Ascending aorta (tissue), 2 donors: ENCODE results near the gene AKAP6. TPM values are rescaled to one million over a fixed set of nuclear protein-coding genes. Genes with fewer than 3 reads are reported as not detected.
"Not testable (repeated sequence)": the region's sequence is repeated elsewhere in the genome, so short reads cannot be mapped to it uniquely, and the experiment has no call there.

Experiments used
- DNase-seq, 2 donors: peaks; one replicate each; pipeline ENCODE4 v3.0.0-alpha.2; 2019; ENCODE audit warnings: low spot score in 2 of 2
- H3K27ac ChIP-seq, 2 donors: fragments of 200-600 bp; sonication (generic); one replicate each; pipeline ENCODE4 v1.5.1; 2016 to 2017; ENCODE audit warnings: mild to moderate bottlenecking in 1 of 2
- H3K27me3 ChIP-seq: fragments of 200-600 bp; sonication (generic); one replicate; pipeline ENCODE4 v1.5.1; 2017
- H3K36me3 ChIP-seq, 2 donors: fragments of 200-600 bp; sonication (generic); one replicate each; pipeline ENCODE4 v1.5.1; 2016
- H3K4me1 ChIP-seq, 2 donors: fragments of 200-600 bp; sonication (generic); one replicate each; pipeline ENCODE4 v1.5.1; 2016 to 2017; ENCODE audit warnings: mild to moderate bottlenecking in 1 of 2
- H3K4me3 ChIP-seq, 2 donors: fragments of 200-600 bp; sonication (generic); one replicate each; pipeline ENCODE4 v1.5.1; 2016 to 2017; ENCODE audit warnings: mild to moderate bottlenecking in 1 of 2
- H3K9me3 ChIP-seq, 2 donors: fragments of 200-600 bp; sonication (generic); one replicate each; pipeline ENCODE4 v1.5.1; 2016
- CTCF ChIP-seq, 3 experiments: fragments of 200-600 bp in 2 of 3; fragments of 450-650 bp in 1 of 3; sonication (generic) in 2 of 3; IDR thresholded peaks; one replicate each; pipeline ENCODE4 v1.5.1; 2016 to 2019; ENCODE audit warnings: antibody characterized with exemption in 3 of 3, mild to moderate bottlenecking in 1 of 3, moderate library complexity in 1 of 3
- intact Hi-C: fragments of 100-400 bp; cut with DNase I; formaldehyde crosslinking; loops from one replicate; pipeline ENCODE4 v1.15.1; 2023
- total RNA-seq: library from RNA; depleted of rRNA; stranded (reverse); fragments of >200 nt; gene quantifications from one replicate; pipeline ENCODE4 v1.1.0, GENCODE V29; 2016

Gene AKAP6
- total RNA-seq, 1 donor from 2014 or later: 21.1 TPM

GRCh38 chr14:32574269-32574668, 245.2 kb downstream of the AKAP6 start:
- Histone ChIP-seq H3K4me1 (peaks cover 0 to 2% of the 10 kb centered on the region in 2 donors), H3K36me3 (peaks cover 0 to 3% of the 10 kb centered on the region in 2 donors), H3K27ac (no peak overlapping the region), H3K9me3 (no peaks in the 10 kb centered on the region), H3K27me3 (no peaks in the 10 kb centered on the region), H3K4me3 (no peak overlapping the region)
- no peak for TF ChIP-seq CTCF (IDR thresholded peaks at IDR 0.05)
- intact Hi-C loops: no loop called here
- no peak for DNase-seq

GRCh38 chr14:32576088-32576795, 247.1 kb downstream of the AKAP6 start:
- DNase-seq: no peak
- no peaks in the 10 kb centered on the region for H3K9me3 ChIP-seq
- H3K36me3 ChIP-seq: peaks cover 0 to 3% of the 10 kb centered on the region in 2 donors
- H3K4me3 ChIP-seq: peak overlapping the region in 1 of 2 donors; percentile 47
- TF ChIP-seq CTCF (IDR thresholded peaks at IDR 0.05): peak; percentile 86 to 96 (median 94)
- H3K27ac ChIP-seq: peak overlapping the region in 1 of 2 donors; percentile 1
- H3K27me3 ChIP-seq: no peaks in the 10 kb centered on the region
- peaks cover 0 to 2% of the 10 kb centered on the region in 2 donors for H3K4me1 ChIP-seq
- intact Hi-C loops: loop anchor here (2.0 to 5.0 kb wide), 4 partner anchors 136 to 1217 kb away; partner anchors contain the start of gene NPAS3

- H3K36me3 ChIP-seq: peaks cover 0 to 3% of the 10 kb centered on the region in 2 donors
- H3K4me3 ChIP-seq: no peak overlapping the region
- TF ChIP-seq CTCF (IDR thresholded peaks at IDR 0.05): no peak
- no peak for DNase-seq
- H3K27ac ChIP-seq: no peak overlapping the region
- no peaks in the 10 kb centered on the region for H3K27me3 ChIP-seq
- intact Hi-C loops: loop anchor here (1.0 to 5.0 kb wide), 5 partner anchors 135 to 1216 kb away; partner anchors contain the start of gene NPAS3
- no peaks in the 10 kb centered on the region for H3K9me3 ChIP-seq
- H3K4me1 ChIP-seq: peaks cover 0 to 2% of the 10 kb centered on the region in 2 donors
Observed at GRCh38 chr14:32576977-32577376, 247.9 kb downstream of the AKAP6 start.

- no peak for TF ChIP-seq CTCF (IDR thresholded peaks at IDR 0.05)
- Histone ChIP-seq H3K27me3 (no peaks in the 10 kb centered on the region), H3K36me3 (peaks cover 0 to 3% of the 10 kb centered on the region in 2 donors), H3K4me1 (peaks cover 0 to 2% of the 10 kb centered on the region in 2 donors), H3K4me3 (no peak overlapping the region), H3K27ac (no peak overlapping the region), H3K9me3 (no peaks in the 10 kb centered on the region)
- DNase-seq: no peak
- intact Hi-C loops: loop anchor here (5.0 kb wide), 3 partner anchors 134 to 359 kb away; partner anchors contain the start of gene NPAS3
Observed at GRCh38 chr14:32578181-32578580, 249.1 kb downstream of the AKAP6 start.

- H3K4me3 ChIP-seq, H3K9me3 ChIP-seq, DNase-seq, intact Hi-C loops, H3K4me1 ChIP-seq, H3K36me3 ChIP-seq, H3K27ac ChIP-seq, H3K27me3 ChIP-seq: not testable (repeated sequence)
Observed at GRCh38 chr14:32583427-32583826, 254.3 kb downstream of the AKAP6 start.

GRCh38 chr14:32584079-32584478, 255.0 kb downstream of the AKAP6 start:
- Histone ChIP-seq H3K9me3 (no peaks in the 10 kb centered on the region), H3K4me1 (no peaks in the 10 kb centered on the region), H3K27ac (no peak overlapping the region), H3K27me3 (no peaks in the 10 kb centered on the region), H3K36me3 (peaks cover 0 to 7% of the 10 kb centered on the region in 2 donors), H3K4me3 (no peak overlapping the region)
- intact Hi-C loops: no loop called here
- DNase-seq: no peak
- TF ChIP-seq CTCF (IDR thresholded peaks at IDR 0.05): no peak
